Neural progenitor cell (in vitro differentiated cells): ENCODE measurements around the gene PRCC. TPM values are rescaled to one million over a fixed set of nuclear protein-coding genes. Genes with fewer than 3 reads are reported as not detected.

Experiments
- DNase-seq: peaks from one replicate; pipeline ENCODE4 v3.0.0-alpha.2; 2016; ENCODE audit warnings: low spot score
- H2AFZ ChIP-seq: fragments of 200-600 bp; sonication (generic); replicated peaks from 2 replicates; pipeline ENCODE4 v1.6.1; 2016; ENCODE audit warnings: antibody characterized with exemption
- H3F3A ChIP-seq: fragments of 200-600 bp; sonication (generic); 2 replicates; pipeline ENCODE4 v1.6.1; 2016; ENCODE audit warnings: antibody characterized with exemption, low read depth
- H3K27ac ChIP-seq: fragments of 200-600 bp; sonication (generic); 2 replicates; pipeline ENCODE4 v1.5.1; 2016; ENCODE audit warnings: mild to moderate bottlenecking
- H3K27me3 ChIP-seq: fragments of 200-600 bp; sonication (generic); 2 replicates; pipeline ENCODE4 v1.6.1; 2016; ENCODE audit warnings: mild to moderate bottlenecking, moderate library complexity
- H3K36me3 ChIP-seq: fragments of 200-600 bp; sonication (generic); 2 replicates; pipeline ENCODE4 v1.5.1; 2016
- H3K4me1 ChIP-seq: fragments of 200-600 bp; sonication (generic); 2 replicates; pipeline ENCODE4 v1.6.1; 2016; ENCODE audit warnings: mixed run types
- H3K4me2 ChIP-seq: fragments of 200-600 bp; sonication (generic); 2 replicates; pipeline ENCODE4 v1.6.1; 2016
- H3K4me3 ChIP-seq: fragments of 200-600 bp; sonication (generic); 2 replicates; pipeline ENCODE4 v1.5.1; 2016
- H3K79me2 ChIP-seq: fragments of 200-600 bp; sonication (generic); 2 replicates; pipeline ENCODE4 v1.6.1; 2016; ENCODE audit warnings: low read depth
- H3K9ac ChIP-seq: fragments of 200-600 bp; sonication (generic); 2 replicates; pipeline ENCODE4 v1.6.1; 2016
- H3K9me3 ChIP-seq: fragments of 200-600 bp; sonication (generic); 2 replicates; pipeline ENCODE4 v1.5.1; 2016; ENCODE audit warnings: low read depth
- H4K20me1 ChIP-seq: fragments of 200-600 bp; sonication (generic); 2 replicates; pipeline ENCODE4 v1.6.1; 2016; ENCODE audit warnings: low read depth
- H3K27ac Mint-ChIP-seq: 3 replicates; pipeline ENCODE4 v1.8.0; 2021; ENCODE audit warnings: mixed read lengths
- H3K27me3 Mint-ChIP-seq: 2 replicates; pipeline ENCODE4 v1.8.0; 2022; ENCODE audit warnings: low read depth, mild to moderate bottlenecking, inconsistent platforms, moderate library complexity, mixed read lengths; ENCODE audit not compliant: insufficient read depth
- H3K36me3 Mint-ChIP-seq: 3 replicates; pipeline ENCODE4 v1.8.0; 2021; ENCODE audit warnings: mixed read lengths
- H3K4me1 Mint-ChIP-seq: 3 replicates; pipeline ENCODE4 v1.8.0; 2021; ENCODE audit warnings: mixed read lengths
- H3K4me3 Mint-ChIP-seq: 3 replicates; pipeline ENCODE4 v1.8.0; 2021; ENCODE audit warnings: mild to moderate bottlenecking, moderate library complexity, mixed read lengths
- H3K9me3 Mint-ChIP-seq: 3 replicates; pipeline ENCODE4 v1.8.0; 2020; ENCODE audit warnings: mixed read lengths
- EZH2 ChIP-seq: fragments of 200-600 bp; sonication (generic); IDR thresholded peaks from 2 replicates; pipeline ENCODE4 v1.6.1; 2017; ENCODE audit warnings: antibody characterized with exemption, mild to moderate bottlenecking, moderate library complexity
- EZH2phosphoT487 ChIP-seq: fragments of 200-600 bp; sonication (generic); IDR thresholded peaks from 2 replicates; pipeline ENCODE4 v1.6.1; 2017; ENCODE audit warnings: antibody characterized with exemption
- total RNA-seq: library from RNA; depleted of rRNA; stranded (reverse); fragments of >200 nt; gene quantifications from 2 replicates; pipeline ENCODE4 v1.2.3, GENCODE V29; 2015; ENCODE audit warnings: low replicate concordance
- TF ChIP-seq, protein P1 (sequence below): fragments of 200-600 bp; sonication (generic); IDR thresholded peaks from 2 replicates; pipeline ENCODE4 v1.5.1; 2017; ENCODE audit warnings: antibody characterized with exemption, mild to moderate bottlenecking

The PRCC gene
- total RNA-seq, 1 donor from 2014 or later, result 30.1 TPM

- Histone ChIP-seq H3K27me3 (no peaks in the 10 kb centered on the region), H3K9ac (peak overlapping the region; percentile 78), H3F3A (peaks cover 9% of the 10 kb centered on the region), H3K36me3 (no peaks in the 10 kb centered on the region), H3K4me3 (peak overlapping the region; percentile 66), H4K20me1 (peaks cover 35% of the 10 kb centered on the region), H3K79me2 (peaks cover 51% of the 10 kb centered on the region), H3K27ac (no peak overlapping the region), H3K9me3 (no peaks in the 10 kb centered on the region), H3K4me1 (peaks cover 26% of the 10 kb centered on the region), H3K4me2 (peak overlapping the region; percentile 92), H2AFZ (peak overlapping the region; percentile 53)
- H3K27me3 Mint-ChIP-seq, result no peaks in the 10 kb centered on the region
- H3K4me3 Mint-ChIP-seq, result no peak overlapping the region
- H3K36me3 Mint-ChIP-seq, result peaks cover 11% of the 10 kb centered on the region
- DNase-seq, result peak; percentile 39
- TF ChIP-seq EZH2 (no peak), EZH2phosphoT487 (no peak)
- TF ChIP-seq, protein P1, sequence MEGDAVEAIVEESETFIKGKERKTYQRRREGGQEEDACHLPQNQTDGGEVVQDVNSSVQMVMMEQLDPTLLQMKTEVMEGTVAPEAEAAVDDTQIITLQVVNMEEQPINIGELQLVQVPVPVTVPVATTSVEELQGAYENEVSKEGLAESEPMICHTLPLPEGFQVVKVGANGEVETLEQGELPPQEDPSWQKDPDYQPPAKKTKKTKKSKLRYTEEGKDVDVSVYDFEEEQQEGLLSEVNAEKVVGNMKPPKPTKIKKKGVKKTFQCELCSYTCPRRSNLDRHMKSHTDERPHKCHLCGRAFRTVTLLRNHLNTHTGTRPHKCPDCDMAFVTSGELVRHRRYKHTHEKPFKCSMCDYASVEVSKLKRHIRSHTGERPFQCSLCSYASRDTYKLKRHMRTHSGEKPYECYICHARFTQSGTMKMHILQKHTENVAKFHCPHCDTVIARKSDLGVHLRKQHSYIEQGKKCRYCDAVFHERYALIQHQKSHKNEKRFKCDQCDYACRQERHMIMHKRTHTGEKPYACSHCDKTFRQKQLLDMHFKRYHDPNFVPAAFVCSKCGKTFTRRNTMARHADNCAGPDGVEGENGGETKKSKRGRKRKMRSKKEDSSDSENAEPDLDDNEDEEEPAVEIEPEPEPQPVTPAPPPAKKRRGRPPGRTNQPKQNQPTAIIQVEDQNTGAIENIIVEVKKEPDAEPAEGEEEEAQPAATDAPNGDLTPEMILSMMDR, result no peak
- peaks cover 29% of the 10 kb centered on the region for H3K4me1 Mint-ChIP-seq
- no peaks in the 10 kb centered on the region for H3K9me3 Mint-ChIP-seq
- H3K27ac Mint-ChIP-seq, result no peak overlapping the region
These were observed 836 bp upstream of the PRCC start for GRCh38 chr1:156766298-156767100.

DNA sequence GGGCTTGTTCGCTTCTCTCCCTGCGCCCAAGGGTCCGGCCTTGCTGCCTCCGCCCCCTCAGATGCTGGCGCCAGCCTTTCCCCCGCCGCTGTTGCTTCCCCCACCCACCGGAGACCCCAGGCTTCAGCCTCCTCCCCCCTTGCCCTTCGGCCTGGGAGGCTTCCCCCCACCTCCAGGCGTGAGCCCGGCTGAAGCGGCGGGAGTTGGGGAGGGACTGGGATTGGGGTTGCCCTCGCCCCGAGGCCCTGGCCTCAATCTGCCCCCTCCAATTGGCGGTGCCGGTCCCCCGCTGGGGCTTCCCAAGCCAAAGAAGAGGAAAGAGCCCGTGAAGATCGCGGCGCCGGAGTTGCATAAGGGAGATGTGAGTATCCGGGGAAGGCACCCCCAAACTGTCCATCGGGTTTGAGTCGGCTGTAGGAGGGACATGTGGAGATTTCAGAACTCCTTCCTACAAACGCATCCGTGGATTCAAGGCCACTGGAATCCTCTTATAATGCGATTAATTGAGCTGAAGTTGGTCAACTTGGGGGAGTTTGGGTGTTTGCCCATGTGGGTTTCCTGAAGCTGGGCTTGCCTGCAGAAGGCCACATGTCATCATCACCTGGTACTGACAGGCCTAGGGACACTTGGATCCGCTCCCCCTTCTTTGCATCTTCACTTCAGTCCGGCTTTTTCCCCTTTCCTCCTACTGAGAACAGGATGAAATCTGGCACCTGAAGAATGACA, 707 bp downstream of the PRCC start:
- no peak for TF ChIP-seq EZH2phosphoT487
- TF ChIP-seq, protein P1, result no peak
- TF ChIP-seq EZH2, result no peak
- peak; percentile 80 for DNase-seq
- H3K27me3 ChIP-seq, result no peaks in the 10 kb centered on the region
- no peak overlapping the region for H3K4me3 Mint-ChIP-seq
- H3K9ac ChIP-seq, result peak overlapping the region; percentile 90
- H4K20me1 ChIP-seq, result peaks cover 50% of the 10 kb centered on the region
- peaks cover 34% of the 10 kb centered on the region for H3K4me1 Mint-ChIP-seq
- no peaks in the 10 kb centered on the region for H3K9me3 Mint-ChIP-seq
- no peaks in the 10 kb centered on the region for H3K36me3 ChIP-seq
- H3K79me2 ChIP-seq, result peaks cover 66% of the 10 kb centered on the region
- no peak overlapping the region for H2AFZ ChIP-seq
- peak overlapping the region; percentile 100 for H3K4me2 ChIP-seq
- H3K4me1 ChIP-seq, result peaks cover 26% of the 10 kb centered on the region
- peaks cover 15% of the 10 kb centered on the region for H3K36me3 Mint-ChIP-seq
- peak overlapping the region; percentile 86 for H3K4me3 ChIP-seq
- H3K27me3 Mint-ChIP-seq, result no peaks in the 10 kb centered on the region
- no peaks in the 10 kb centered on the region for H3K9me3 ChIP-seq
- peak overlapping the region; percentile 8 for H3K27ac Mint-ChIP-seq
- peaks cover 9% of the 10 kb centered on the region for H3F3A ChIP-seq
- H3K27ac ChIP-seq, result peak overlapping the region; percentile 67

DNA sequence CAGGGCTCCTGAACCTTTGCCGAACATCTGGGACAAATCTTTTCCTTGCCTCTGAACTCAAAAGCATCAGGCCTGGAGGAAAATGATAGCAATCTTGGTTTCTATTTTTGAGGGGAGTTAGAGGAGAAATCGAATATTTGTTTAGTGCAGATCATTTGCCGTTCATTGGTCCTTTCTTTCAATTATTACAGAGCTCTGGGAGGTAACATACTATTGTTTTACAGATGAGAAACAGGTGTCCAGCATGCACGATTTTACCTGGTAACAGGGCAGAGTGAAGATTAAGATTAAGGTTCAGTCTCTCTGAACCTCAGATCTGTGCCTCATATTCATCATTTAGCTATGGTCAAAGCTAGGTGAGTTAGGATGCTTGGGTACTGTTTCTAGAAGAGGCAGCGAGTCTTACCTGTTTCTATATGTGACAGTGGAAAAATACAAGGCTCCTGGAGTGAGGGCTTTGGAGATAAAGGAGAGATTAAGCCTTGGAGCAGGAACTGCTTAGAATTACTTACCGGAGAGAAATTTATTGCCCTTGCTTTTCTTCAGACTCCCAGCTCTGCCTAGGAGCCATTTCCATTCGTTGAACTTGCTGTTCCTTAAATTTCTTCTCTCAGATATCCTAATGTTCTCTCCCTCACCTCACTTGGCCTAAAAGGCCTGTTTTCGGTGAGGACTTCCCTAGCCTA, 1.4 kb downstream of the PRCC start:
- H3K4me3 Mint-ChIP-seq, result no peak overlapping the region
- peak overlapping the region; percentile 8 for H3K27ac Mint-ChIP-seq

More for the DNA sequence above, 1.4 kb downstream of the PRCC start:
- peak overlapping the region; percentile 100 for H3K4me2 ChIP-seq
- peaks cover 26% of the 10 kb centered on the region for H3K4me1 ChIP-seq
- TF ChIP-seq EZH2 (no peak), EZH2phosphoT487 (no peak)
- TF ChIP-seq, protein P1, result no peak
- Mint-ChIP-seq H3K4me1 (peaks cover 34% of the 10 kb centered on the region), H3K36me3 (peaks cover 21% of the 10 kb centered on the region), H3K9me3 (no peaks in the 10 kb centered on the region), H3K27me3 (no peaks in the 10 kb centered on the region)
- no peak for DNase-seq
- H3K9ac ChIP-seq, result peak overlapping the region; percentile 90
- peaks cover 58% of the 10 kb centered on the region for H4K20me1 ChIP-seq
- peaks cover 74% of the 10 kb centered on the region for H3K79me2 ChIP-seq
- H2AFZ ChIP-seq, result no peak overlapping the region
- peak overlapping the region; percentile 86 for H3K4me3 ChIP-seq
- H3K36me3 ChIP-seq, result no peaks in the 10 kb centered on the region
- no peaks in the 10 kb centered on the region for H3K27me3 ChIP-seq
- peaks cover 9% of the 10 kb centered on the region for H3F3A ChIP-seq
- H3K27ac ChIP-seq, result peak overlapping the region; percentile 7
- no peaks in the 10 kb centered on the region for H3K9me3 ChIP-seq
